Peyer's patch (tissue), 4 donors: ENCODE measurements around the gene UBIAD1.

Experiments
- POLR2A ChIP-seq, 2 donors: fragments of 450-650 bp; IDR thresholded peaks; one replicate each; pipeline ENCODE4 v1.5.1; 2017; ENCODE audit warnings: antibody characterized with exemption in 2 of 2, mild to moderate bottlenecking in 2 of 2, moderate library complexity in 2 of 2
- TF ChIP-seq, protein P1 (sequence below), 6 experiments: fragments of 450-650 bp in 4 of 6; fragments of 200-600 bp in 2 of 6; sonication (generic) in 1 of 6; IDR thresholded peaks; one replicate each; pipeline ENCODE4 v1.5.1; 2017 to 2019; ENCODE audit warnings: antibody characterized with exemption in 6 of 6, mild to moderate bottlenecking in 3 of 6, moderate library complexity in 1 of 6

DNA sequence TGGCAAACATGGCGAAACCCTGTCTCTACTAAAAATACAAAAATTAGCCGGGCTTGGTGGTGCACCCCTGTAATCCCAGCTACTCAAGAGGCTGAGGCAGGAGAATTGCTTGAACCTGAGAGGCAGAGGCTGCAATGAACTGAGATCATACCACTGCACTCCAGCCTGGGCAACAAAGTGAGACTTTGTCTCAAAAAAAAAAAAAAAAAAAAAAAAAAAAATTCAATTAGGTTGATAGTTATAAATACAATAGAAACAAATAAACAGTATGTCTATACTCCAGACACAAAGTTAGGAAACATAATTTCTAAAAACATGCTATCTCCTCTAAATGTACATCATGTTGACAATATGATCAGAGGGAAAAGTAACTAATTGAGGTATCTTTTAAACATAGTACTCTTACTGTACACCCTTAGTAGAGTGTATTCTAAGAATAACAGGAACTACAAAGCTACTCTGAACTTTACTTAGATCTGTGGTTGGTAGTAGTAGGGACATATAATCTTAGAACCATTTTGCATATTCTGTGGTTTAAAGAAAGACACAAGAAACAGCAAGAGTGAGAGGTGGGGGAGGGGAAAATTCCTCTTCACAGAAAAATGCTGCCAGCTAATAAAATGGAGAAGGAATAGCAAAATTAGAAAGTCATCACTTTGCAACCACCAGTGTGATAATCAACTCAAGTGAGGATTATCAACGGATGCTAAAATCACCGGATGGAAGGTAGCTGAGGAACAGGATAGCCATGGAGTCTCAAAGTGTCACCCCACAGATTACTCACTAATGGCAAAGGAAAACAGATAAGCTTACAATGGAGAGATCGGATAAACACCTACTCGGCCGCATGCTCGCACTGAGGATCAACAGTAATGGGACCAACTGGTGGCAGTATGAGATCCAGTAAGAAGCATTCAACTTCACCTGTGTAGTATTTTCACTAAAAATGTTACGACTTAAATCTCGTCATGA lies 45.6 kb upstream of the UBIAD1 start:
- TF ChIP-seq, protein P1, sequence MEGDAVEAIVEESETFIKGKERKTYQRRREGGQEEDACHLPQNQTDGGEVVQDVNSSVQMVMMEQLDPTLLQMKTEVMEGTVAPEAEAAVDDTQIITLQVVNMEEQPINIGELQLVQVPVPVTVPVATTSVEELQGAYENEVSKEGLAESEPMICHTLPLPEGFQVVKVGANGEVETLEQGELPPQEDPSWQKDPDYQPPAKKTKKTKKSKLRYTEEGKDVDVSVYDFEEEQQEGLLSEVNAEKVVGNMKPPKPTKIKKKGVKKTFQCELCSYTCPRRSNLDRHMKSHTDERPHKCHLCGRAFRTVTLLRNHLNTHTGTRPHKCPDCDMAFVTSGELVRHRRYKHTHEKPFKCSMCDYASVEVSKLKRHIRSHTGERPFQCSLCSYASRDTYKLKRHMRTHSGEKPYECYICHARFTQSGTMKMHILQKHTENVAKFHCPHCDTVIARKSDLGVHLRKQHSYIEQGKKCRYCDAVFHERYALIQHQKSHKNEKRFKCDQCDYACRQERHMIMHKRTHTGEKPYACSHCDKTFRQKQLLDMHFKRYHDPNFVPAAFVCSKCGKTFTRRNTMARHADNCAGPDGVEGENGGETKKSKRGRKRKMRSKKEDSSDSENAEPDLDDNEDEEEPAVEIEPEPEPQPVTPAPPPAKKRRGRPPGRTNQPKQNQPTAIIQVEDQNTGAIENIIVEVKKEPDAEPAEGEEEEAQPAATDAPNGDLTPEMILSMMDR (IDR thresholded peaks at IDR 0.05) = no peak
- TF ChIP-seq POLR2A (IDR thresholded peaks at IDR 0.05) = no peak
